ENCODE measurements around the gene TYK2. TPM values are rescaled to one million over a fixed set of nuclear protein-coding genes. Genes with fewer than 3 reads are reported as not detected.

TYK2 gene
- total RNA-seq, 4 donors from 2014 or later: 112 to 166 (median 125) TPM

DNA sequence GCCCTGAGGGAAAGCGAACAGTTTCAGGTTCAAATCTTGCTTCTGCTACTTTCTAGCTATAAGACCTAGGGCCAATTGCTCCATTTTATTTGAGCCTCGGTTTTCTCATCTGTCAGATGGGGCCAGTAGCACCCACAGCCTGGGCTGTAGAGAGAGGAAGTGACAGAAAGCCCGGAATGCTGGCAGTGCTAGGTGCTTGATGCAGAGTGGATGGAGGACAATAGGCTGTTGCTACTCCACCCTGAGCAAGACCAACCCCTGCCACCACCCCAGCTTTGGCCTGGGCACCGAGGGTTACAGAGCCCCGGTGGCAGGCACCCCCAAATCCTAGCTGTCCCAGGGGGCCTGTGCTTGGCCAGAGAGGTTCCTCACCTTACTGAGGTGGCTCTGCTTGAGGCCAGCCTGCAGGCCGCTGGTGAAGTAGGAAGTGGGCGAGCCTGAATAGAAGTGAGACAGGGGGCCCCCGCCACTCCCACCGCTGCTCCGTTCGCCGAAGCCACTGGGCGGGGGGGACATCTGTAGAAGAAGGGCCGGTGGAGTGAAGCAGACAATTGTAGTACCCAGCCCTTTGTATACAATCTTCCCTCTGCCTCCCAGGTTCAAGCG lies 62.4 kb downstream of the TYK2 start:
- Histone ChIP-seq H3K27ac (no peak overlapping the region), H3K36me3 (peaks cover 3 to 72% (median 41%) of the 10 kb centered on the region in 3 donors), H3K4me3 (no peak overlapping the region), H3K9me3 (no peaks in the 10 kb centered on the region), H3K4me1 (peaks cover 0 to 18% (median 4%) of the 10 kb centered on the region in 4 donors), H3K27me3 (no peaks in the 10 kb centered on the region)
- TF ChIP-seq POLR2A (IDR thresholded peaks at IDR 0.05): no peak
- TF ChIP-seq CTCF (IDR thresholded peaks at IDR 0.05): no peak
- TF ChIP-seq EP300 (IDR thresholded peaks at IDR 0.05): no peak
- DNase-seq (ENCODE audit: low spot score in 2 of 2): no peak
- 85 to 92% methylated on average over 15 of the region's 15 CpGs for WGBS, 2 donors

- H3K9me3 ChIP-seq: no peaks in the 10 kb centered on the region
- H3K27me3 ChIP-seq: no peaks in the 10 kb centered on the region
- 73 to 79% methylated on average over 29 of the region's 29 CpGs for WGBS, 2 donors
- TF ChIP-seq POLR2A (IDR thresholded peaks at IDR 0.05) (no peak), CTCF (IDR thresholded peaks at IDR 0.05) (no peak), EP300 (IDR thresholded peaks at IDR 0.05) (no peak)
- peaks cover 0 to 18% (median 4%) of the 10 kb centered on the region in 4 donors for H3K4me1 ChIP-seq
- H3K36me3 ChIP-seq: peaks cover 3 to 69% (median 35%) of the 10 kb centered on the region in 3 donors
- H3K4me3 ChIP-seq: no peak overlapping the region
- H3K27ac ChIP-seq: no peak overlapping the region
- no peak for DNase-seq (ENCODE audit: low spot score in 2 of 2)
These were observed 63.1 kb downstream of the TYK2 start for GRCh38 chr19:10317045-10317856.

DNA sequence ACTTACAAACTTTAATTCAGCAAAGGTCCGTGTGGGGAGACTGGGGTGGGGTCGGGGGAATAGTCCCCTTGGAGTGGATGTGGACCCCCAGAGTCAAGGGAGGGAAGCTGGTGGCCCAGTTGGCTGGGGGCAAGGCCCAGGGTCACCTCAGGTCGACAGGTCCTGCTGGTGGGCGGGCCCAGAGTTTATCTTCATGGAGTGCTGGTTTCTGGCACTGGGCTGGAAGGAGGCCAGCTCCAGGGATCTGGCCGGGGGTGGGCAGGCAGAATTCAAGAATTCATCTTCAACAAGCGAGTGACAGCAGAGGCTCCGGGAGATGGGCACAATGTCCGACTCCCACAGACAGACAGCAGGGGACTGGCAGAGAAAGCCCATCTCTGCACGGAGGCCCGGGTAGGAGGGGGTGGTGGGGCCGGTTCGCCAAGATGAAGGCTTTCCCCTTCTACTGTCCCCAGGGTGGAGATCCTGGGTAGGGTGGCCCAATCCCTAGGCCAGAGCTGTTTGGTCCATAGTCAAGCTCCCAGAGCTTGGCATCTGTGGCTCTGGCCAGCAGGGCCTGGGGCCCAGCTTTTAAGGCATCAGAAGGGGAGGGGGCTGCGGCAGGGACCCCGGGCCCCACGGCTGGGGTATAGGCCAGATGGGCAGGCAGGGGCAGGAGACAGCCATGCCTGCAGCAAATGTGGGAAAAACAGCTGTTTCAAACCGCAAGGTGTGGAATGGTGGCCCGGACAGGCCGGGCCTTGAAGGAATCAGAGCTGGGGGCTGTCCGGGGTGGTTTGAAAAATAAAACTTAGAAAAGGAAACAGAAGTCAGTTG lies 63.9 kb downstream of the TYK2 start:
- Histone ChIP-seq H3K4me1 (peaks cover 0 to 18% (median 4%) of the 10 kb centered on the region in 4 donors), H3K9me3 (no peaks in the 10 kb centered on the region), H3K36me3 (peaks cover 3 to 65% (median 33%) of the 10 kb centered on the region in 3 donors), H3K4me3 (peak overlapping the region in 3 of 4 donors; percentile 81 to 99 (median 95)), H3K27ac (peak overlapping the region in 3 of 4 donors; percentile 32 to 79 (median 59)), H3K27me3 (no peaks in the 10 kb centered on the region)
- 60 to 67% methylated on average over 17 to 19 of the region's 19 CpGs for WGBS, 2 donors
- DNase-seq (ENCODE audit: low spot score in 2 of 2): no peak
- TF ChIP-seq CTCF (IDR thresholded peaks at IDR 0.05): no peak
- no peak for TF ChIP-seq POLR2A (IDR thresholded peaks at IDR 0.05)
- no peak for TF ChIP-seq EP300 (IDR thresholded peaks at IDR 0.05)

DNA sequence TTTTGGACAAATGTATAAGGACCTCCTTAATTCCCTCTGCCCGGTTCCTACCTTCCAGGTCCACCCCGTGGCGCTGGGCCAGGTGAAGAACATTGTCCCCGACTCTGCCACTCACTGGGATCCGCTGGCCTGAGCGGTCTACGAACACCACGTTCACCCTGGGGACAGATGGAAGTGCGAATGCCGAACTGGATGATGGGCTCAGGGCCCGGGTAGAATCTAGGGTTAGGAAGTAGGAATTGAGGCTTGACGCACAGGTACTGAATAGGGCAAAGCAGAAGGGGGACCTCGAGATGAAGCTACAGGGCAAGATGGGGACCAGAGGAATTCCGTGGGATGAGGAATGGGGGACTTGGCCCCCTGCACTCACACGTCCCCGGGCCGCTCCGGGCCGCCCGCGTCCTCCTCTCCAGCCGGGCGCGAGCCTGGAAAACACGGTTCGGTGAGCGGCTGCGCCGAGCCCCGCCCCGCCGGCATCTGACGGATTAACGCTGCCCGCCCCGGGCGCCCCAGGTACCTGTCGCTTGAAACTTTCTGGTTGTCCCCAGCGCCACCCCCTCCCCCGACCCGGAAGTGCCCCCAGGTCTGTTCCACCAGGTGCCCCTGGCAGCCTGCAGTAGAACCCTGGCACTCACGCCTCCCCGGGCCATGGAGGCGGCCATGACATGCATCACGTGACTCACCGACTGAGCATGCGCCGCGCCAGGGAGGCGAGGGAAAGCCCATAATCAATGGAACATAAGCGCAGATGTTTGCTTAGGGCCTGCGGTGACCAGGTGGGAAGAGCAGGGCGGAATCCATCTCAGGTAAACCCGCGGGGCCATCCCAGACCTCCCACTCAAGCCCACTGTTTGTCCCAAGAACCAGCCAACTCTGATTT lies 64.8 kb downstream of the TYK2 start, which contains the start of gene FDX2:
Gene FDX2, minus strand, starts transcription at position 681 of the 880 bp plus-strand sequence. Its CDS starts 19 bp downstream, at position 662.
- DNase-seq (ENCODE audit: low spot score in 2 of 2): peak; percentile 73 to 86
- Histone ChIP-seq H3K27ac (peak within 1 kb of the TSS; percentile 19 to 79 (median 46)), H3K4me1 (peaks cover 0 to 18% (median 4%) of the 10 kb centered on the region in 4 donors), H3K4me3 (peak within 1 kb of the TSS; percentile 68 to 99 (median 88)), H3K27me3 (no peaks in the 10 kb centered on the region), H3K9me3 (no peaks in the 10 kb centered on the region), H3K36me3 (peaks cover 0 to 65% (median 25%) of the 10 kb centered on the region in 3 donors)
- WGBS, 2 donors: 0 to 1% methylated on average over 40 to 47 of the region's 55 CpGs
- TF ChIP-seq POLR2A (IDR thresholded peaks at IDR 0.05) (no peak), CTCF (IDR thresholded peaks at IDR 0.05) (peak in 1 of 5 experiments; percentile 14), EP300 (IDR thresholded peaks at IDR 0.05) (peak in 1 of 2 donors; percentile 37)

All from tibial nerve (tissue), 4 donors.